Caki2 (cell line): ENCODE data around the gene LRRC4. TPM values are rescaled to one million over a fixed set of nuclear protein-coding genes. Genes with fewer than 3 reads are reported as not detected.
A peak's percentile ranks its signal among the peaks of the same experiment; 100 is the strongest.

ENCODE experiments used
- DNase-seq: peaks from one replicate; pipeline ENCODE4 v3.0.0-alpha.2; 2015; ENCODE audit warnings: low read depth
- in situ Hi-C: cut with HindIII; loops from 2 replicates; pipeline ENCODE4 v1.10.0; 2016; ENCODE audit warnings: low sequenced_read_pairs, low pct_unique_long_range_greater_than_20kb, mixed read lengths
- total RNA-seq: library from RNA; depleted of rRNA; stranded (reverse); fragments of >200 nt; shearing (Covaris generic); gene quantifications from 2 replicates; pipeline ENCODE4 v1.2.3, GENCODE V29; 2014; ENCODE audit warnings: low replicate concordance

The LRRC4 gene
- total RNA-seq, 1 experiment from 2014 or later: not detected

DNA sequence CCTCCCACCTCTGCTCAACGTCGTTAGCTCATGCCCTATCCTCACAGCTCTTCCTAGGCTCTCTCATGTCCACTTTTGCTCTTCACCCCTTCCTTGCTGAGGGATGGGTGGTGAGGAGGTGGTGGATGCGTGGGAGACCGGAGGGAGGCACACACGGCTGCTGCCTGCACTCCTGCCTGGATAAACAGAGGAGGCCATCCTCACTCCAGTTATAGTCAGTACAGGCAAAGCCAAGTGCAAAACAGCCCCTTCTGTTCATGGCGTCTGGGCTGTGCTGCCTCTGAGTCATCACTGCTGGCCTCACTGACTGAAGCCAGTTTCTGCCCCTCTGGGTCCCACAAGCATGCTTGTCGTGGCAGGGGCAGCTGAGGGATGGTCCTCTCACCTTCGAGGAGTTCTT is 31.9 kb upstream of the LRRC4 start:
- in situ Hi-C loops: no loop called here

DNA sequence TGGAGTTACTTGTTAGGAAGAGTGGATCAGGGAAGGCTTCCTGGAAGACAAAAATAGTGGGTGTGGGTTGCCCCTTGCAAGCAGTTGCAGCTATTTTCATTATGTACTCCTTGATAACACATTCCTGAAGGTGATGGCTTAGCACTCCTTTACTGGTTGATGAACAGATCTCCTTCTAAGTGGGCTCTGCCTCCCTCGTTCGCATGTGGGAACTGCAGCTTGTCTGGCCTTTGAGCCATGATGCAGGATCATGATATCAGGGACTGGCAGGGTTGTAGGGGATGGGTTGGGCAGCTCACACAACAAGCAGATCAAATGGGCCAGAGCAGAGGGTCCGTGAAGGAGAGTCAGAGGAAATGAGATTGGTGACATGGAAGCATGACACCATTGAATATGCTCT is 28.8 kb upstream of the LRRC4 start:
- in situ Hi-C loops: no loop called here
- DNase-seq: no peak

More for the DNA sequence above, 31.9 kb upstream of the LRRC4 start:
- no peak for DNase-seq

DNA sequence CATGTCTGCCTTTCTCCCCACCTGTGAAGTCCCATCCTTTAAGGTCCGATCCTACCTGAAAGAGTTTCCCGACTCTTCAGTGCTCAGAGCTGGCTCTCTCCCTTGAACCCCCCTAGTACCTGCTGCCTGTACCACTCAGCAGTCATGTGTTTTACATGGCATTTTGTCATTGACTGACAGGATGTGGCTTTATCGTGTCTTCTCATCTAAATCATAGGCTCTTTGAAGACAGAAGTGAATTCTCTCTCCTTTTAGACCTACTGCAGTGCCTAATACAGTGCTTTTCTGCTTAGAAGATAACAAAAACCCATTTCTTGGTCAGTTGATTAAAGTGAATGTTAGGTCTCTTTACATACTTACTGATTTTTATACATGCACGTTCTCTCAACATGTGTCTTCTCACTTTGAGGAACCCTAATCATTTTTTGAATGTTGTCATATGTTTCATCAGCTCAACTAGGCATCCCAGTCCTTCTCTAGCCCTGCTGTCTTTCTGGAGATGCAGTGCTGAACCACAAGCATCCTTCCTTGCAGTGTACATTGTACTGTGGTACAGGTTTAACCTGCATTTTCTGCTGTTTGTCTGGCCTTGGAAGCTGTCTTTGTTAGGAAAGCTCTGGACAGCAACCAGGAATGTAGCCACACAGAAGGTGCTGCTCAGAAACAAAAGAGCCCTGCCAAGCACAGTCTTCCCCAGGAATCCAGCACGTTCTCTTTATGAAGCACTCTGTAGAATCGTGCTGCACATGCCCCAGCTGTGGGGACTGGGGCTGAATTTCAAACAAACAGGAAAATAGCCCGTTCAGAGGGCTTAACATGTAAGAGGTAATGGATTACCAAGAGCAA is 28.1 kb upstream of the LRRC4 start:
- in situ Hi-C loops: no loop called here
- DNase-seq: no peak

DNA sequence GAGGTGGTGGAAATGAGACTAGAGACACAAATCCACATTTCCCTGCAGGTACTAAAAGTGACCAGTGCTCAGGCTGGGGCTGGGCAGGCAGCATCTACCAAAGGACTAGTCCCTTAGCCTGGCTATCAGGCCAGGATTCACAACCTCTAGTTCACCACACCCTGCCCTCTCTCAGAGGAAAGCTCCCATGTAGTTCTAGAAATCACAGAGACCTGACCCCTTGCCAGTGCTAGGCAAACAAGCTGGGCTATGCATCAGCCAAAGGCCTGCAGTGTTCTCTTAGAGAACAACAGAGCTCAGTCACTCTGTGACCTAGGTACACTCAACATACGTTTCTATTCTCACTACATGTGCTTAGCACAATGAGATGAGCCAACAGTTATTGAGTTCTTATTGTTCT is 26.7 kb upstream of the LRRC4 start:
- in situ Hi-C loops: no loop called here
- no peak for DNase-seq

DNA sequence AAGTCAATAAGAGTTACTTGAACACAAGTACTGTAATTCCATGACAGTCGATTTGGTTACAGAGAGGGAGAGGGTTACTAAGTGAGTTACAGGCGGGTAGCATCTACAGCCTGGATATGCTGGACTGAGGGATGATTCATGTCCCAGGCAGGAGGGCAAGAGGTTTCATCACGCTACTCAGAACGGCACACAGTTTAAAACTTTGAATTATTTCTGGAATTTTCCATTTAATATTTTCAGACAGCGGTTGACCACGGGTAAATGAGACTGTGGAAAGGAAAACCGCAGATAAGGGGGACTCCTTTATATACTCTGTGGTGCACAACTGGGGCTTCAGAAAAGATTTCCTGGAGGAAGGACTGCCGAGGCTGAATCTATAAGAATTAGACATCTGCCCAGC is 25.7 kb upstream of the LRRC4 start:
- in situ Hi-C loops: no loop called here
- DNase-seq: no peak

DNA sequence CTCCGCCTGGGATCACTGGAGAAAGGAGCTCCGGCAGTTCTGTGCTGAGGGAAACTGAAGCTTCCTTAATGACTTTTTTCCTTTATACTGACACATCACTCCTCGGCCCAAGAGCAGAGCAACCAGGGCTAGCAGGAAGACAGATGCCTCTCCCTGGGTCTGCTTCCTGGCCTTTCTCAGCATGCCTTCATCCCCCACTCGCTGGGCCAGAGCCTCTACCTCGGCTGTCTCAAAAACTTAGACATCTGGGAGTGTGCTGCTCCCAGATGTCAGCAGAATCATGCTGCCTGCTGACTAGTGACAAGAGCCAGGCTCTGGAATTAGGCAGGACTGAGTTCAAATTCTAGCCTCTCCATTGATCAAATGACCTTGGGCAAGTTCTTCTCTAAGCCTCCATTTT is 24.4 kb upstream of the LRRC4 start:
- in situ Hi-C loops: no loop called here
- no peak for DNase-seq

DNA sequence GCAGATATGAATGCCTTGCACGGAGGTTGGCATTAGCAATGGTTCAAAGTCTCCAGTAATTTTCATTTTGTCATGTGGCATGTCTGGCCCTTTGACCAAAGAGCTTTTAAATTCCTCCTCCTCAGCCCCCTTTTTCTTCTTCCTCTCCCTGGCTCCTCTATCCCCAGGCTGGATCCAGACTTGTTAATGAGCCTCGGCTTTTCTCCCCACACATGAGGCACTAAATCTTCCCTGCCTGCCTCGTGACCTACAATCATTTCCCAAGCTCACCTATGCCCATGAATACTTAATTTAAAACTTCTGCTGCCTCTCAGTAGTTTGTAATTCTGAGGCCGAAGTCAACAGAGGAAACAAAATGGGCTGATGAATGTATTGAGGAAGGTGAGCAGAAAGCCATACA is 23.3 kb upstream of the LRRC4 start:
- DNase-seq: no peak
- in situ Hi-C loops: no loop called here

DNA sequence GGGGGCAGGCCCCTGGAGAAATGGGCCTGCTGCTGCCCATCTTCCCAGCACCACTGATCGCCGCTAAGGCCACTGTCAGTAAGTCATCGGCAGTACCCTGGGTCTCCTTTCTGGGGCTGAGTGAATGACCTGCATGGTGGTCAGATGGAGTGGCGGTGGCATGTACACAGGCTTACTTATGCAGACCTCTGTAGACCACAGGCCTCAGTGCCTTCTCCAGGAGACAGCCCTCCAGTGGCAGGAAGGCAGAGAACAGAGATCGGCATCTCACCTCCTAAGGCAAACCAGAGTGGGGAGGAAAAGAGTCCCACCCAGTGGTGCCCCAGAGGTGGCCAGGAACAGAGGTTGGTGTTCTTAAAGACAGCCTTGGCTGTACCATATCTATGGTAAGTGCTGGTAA is 22.8 kb upstream of the LRRC4 start:
- in situ Hi-C loops: no loop called here
- no peak for DNase-seq

DNA sequence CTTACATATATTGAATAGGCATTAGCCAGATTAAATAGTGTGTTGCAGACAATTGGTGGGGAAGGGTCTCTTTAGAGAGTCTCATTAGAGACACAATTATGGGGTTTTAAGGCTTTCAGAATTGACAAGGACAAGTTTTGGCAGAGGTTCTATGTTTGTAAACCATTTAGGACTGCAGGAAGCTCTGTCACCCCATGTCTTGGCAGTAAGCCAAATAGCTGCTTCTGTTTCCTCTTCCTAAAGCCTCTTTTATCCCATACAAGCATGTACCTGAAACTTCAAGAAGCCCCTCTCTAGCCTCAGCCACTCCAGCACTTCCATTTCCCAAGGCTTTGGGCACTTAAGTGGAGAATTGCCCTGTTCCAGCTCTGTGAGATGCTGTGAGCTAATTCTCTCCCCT is 21.8 kb upstream of the LRRC4 start:
- DNase-seq: no peak
- in situ Hi-C loops: no loop called here

DNA sequence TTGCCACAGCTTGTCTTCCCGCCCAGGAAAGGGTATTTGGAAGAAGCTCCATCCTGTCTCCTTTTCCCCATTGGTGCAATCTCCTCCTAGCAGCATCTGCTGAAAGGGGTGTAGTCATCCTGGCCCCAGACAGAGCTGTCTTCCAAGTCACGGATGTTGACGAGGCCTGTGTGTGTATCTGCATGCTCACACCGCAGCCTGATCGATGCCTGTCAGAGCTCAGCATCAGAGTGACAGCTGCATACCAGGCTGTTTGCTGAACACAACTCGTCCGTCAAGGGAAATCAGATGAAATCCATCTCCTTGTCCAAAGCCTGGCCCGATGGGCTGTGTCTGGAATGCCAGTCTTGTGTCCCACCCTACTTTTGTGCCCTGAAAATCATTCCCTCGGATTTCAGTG is 21.2 kb upstream of the LRRC4 start:
- in situ Hi-C loops: no loop called here
- DNase-seq: no peak

DNA sequence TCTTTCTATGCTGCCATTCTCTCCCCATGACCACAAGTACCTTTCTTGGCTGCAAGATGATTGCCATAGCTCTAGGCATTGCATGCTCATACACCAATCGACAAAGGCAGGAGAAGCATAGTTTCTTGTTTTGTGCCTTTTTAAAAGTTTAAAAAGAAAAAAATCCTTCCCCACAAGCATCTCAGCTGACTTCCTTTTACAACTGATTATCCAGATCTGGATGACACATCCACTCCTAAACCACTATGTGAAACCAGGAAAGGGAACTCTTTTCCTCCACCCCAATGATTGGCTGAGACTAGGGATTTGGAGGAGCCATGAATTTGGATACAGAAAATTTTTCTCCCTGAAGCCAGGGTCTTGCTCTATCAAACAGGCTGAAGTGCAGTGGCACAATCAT is 14.5 kb upstream of the LRRC4 start:
- peak; percentile 9 for DNase-seq
- in situ Hi-C loops: no loop called here

DNA sequence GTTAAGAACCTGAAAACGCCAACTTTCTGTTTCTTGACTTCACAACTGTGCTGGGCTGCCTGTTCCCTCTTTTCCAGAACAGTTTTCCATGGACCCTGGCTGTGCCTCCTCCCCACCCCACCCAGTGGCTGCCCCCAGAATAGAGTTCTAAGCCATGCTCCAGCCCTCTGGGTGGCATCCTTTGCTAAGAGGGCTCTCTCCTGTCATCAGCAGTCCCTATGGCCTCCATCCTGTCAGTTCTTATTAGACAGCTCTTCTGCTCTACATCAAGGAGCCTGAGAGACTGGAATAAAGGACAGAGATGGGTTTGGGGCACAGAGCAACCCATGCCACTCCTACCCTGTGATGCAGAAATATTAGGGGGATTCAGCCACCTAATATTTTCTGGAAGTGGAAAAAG is 13.9 kb upstream of the LRRC4 start:
- in situ Hi-C loops: no loop called here
- no peak for DNase-seq

DNA sequence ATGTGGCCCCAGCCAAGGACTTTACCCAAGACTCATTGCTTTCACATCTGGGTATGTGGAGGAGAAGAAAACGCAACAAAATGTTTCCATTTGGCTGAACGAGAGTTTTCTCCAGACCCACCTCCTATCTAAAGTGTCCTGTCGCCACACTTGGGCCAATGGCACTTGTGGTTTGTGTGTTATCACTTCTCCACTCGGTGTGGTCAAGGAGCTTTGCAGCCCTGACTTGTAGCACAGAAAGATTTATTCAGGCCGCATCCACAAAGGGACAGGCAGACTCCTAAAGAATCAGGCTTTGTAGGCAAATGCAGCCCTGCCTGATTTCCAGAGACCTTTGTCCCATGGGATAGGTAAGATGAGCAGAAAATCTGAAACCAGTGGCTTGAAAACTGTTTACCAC is 12.8 kb upstream of the LRRC4 start:
- in situ Hi-C loops: no loop called here
- DNase-seq: no peak

DNA sequence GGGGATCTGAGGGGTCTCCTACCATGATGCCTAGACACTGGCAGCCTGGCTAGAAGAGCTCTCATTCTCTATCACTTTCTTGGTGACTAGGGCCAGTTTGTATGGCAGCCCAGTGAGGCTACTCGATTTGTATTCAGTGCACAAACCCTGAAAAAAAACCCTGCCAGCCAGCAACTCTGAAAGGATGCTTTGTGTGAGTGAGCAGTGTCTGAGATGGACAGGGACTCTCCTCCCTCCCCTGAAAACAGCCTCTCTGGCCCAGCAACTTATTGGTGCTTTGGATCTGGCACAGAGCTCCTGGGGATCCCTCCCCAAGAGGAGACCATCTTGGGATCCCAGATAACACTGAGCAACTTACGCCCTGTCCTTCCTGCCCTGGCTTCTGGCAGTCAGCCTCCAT is 10.8 kb upstream of the LRRC4 start:
- in situ Hi-C loops: no loop called here
- DNase-seq: no peak

DNA sequence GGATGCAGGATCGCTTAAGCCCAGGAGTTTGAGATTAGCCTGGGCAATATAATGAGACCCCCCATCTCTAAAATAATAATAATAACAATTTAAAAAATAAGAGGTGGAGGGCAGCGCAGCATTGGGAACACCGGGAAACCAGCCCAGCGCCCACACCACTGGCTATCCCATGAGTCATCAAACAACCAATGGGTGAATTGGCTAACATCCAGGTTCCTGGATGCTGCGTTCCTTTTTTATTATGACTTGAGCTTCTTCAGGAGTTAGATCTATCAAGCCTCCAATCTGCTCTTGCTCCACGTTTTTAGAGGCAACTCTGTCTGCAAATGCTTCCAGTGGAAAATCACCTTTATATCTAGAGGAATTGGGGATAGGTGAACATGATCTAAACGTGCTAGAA is 10.0 kb upstream of the LRRC4 start:
- peak; percentile 29 for DNase-seq
- in situ Hi-C loops: no loop called here

DNA sequence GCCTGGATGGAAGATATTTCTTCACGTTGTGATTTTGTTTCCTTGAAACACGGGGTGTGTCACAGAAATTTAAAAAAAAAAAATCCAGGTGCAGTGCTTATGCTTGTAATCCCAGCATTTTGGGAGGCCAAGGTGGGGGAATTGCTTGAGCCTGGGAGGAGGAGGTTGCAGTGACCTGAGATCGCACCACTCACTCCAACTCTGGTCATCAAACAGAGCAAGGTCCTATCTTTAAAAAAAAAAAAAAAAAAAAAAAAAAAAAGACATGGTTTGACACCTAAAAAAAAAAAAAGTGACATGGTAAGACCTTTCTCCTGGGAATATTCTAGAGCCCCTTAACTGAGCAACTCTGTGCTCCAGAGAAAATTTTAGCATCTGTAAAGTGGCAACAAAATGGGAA is 9.0 kb upstream of the LRRC4 start:
- in situ Hi-C loops: no loop called here
- DNase-seq: no peak

DNA sequence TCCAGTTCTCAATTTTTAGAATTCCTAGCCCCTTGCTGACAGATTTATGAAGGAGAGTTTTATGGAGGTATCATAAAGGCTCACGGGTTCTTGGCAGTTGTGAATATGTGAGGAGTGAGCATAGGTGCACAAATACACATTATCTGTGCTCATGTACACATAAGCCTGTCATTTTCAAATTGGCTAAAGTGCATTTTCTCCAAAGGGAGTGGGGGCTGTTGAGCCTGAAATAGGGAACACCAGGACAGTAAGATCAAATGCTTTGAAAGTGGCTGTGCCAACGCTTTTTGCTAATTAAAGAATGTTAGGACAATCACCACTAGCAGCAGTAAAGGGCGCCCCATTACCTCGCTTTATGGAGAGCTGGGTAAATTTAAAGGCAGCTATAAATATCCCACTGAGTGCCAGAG is 8.3 kb upstream of the LRRC4 start:
- DNase-seq: no peak
- in situ Hi-C loops: no loop called here

DNA sequence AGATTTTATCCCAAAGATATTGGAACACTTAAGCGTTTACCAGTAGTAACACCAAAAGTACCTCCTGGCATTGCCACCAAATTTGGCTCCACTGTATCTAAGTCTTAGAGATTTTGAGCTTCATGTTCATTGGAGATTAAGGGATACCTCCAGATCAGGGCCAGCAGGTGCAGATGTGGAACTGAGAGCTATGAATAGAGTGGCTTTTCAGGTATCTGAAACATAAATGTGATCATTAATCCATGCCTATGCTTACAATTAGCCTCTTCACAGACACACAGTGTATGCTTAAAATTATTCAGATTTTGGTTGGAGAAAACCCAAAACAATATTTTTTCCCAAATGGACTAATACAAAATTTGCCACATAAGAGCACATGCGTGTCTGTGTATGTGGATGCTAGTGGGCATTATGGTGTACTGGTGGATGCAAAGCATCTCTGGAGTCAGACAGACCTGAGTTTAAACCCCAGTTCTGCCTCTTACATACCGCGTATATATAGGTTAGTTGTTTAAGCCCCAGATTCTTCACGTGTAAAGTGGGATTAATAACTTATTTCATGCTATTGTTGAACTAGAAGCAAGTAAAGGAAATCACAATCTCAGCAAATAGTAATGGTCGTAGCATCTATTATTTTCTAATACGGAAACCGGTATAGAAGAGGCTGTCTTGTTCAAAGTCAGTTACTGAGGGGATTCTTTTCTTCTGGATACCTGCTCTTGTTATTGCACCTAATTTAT is 6.8 kb upstream of the LRRC4 start:
- in situ Hi-C loops: no loop called here

DNA sequence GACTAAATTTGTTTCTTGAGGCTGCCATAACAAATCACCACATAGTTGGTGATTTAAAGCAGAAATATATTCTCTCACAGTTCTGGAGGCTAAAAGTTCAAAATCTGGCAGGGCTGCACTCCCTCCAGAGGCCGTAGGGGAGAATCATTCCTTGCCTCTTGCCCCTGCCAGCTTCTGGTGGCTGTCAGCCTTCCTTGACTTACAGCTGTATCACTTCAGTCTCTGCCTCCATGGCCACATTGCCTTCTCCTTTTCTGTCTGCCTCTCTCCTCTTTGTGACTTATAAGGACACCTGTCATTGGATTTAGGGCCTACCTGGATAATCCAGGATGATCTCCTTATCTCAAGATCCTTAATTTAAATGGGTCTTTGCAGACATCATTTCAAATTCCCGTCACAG is 5.8 kb upstream of the LRRC4 start:
- DNase-seq: no peak
- in situ Hi-C loops: no loop called here

More for the DNA sequence above, 6.8 kb upstream of the LRRC4 start:
- no peak for DNase-seq
